GM12875 (cell line): ENCODE measurements around the gene PGPEP1.

ENCODE experiments used
- H3K4me3 ChIP-seq: one replicate; pipeline ENCODE4 v1.5.1; 2011; ENCODE audit warnings: low read depth, low read length, control low read depth
- CTCF ChIP-seq: IDR thresholded peaks from 2 replicates; pipeline ENCODE4 v1.5.1; 2011; ENCODE audit warnings: low read depth, mild to moderate bottlenecking, control low read depth, inconsistent platforms, low read length, moderate library complexity, borderline replicate concordance; ENCODE audit not compliant: insufficient read depth

PGPEP1 gene

GRCh38 chr19:18300930-18301717 lies 39.3 kb upstream of the PGPEP1 start:
- no peak overlapping the region for H3K4me3 ChIP-seq
- TF ChIP-seq CTCF = no peak

- H3K4me3 ChIP-seq = no peak overlapping the region
- TF ChIP-seq CTCF = no peak
These were observed 38.7 kb upstream of the PGPEP1 start for GRCh38 chr19:18301718-18302111.

- peak overlapping the region; percentile 52 for H3K4me3 ChIP-seq
- no peak for TF ChIP-seq CTCF
These were observed 36.3 kb upstream of the PGPEP1 start for GRCh38 chr19:18304208-18304457.

GRCh38 chr19:18304458-18305310 lies 35.7 kb upstream of the PGPEP1 start:
- H3K4me3 ChIP-seq = peak overlapping the region; percentile 52
- TF ChIP-seq CTCF = no peak

- H3K4me3 ChIP-seq = no peak overlapping the region
- no peak for TF ChIP-seq CTCF
These were observed 34.0 kb upstream of the PGPEP1 start for GRCh38 chr19:18306209-18306887.

- H3K4me3 ChIP-seq = no peak overlapping the region
- TF ChIP-seq CTCF = no peak
These were observed 33.5 kb upstream of the PGPEP1 start for GRCh38 chr19:18306888-18307260.
